ENCODE results near the gene DYRK2. TPM values are rescaled to one million over a fixed set of nuclear protein-coding genes. Genes with fewer than 3 reads are reported as not detected.

The DYRK2 gene
- total and polyA plus RNA-seq, 2 experiments from 2014 or later, result 7.1 to 34.1 TPM

- TF ChIP-seq CTCF (conservative IDR thresholded peaks at IDR 0.05; ENCODE audit: low read depth in 2 of 2) (no peak), ETS1 (IDR thresholded peaks at IDR 0.05) (no peak), CREB1 (CRISPR knock-in tag; IDR thresholded peaks at IDR 0.05; ENCODE audit: low read depth) (no peak), ZNF462 (CRISPR knock-in tag; IDR thresholded peaks at IDR 0.05) (no peak), EZH2phosphoT487 (IDR thresholded peaks at IDR 0.05; ENCODE audit: unreplicated experiment) (no peak)
Measured at GRCh38 chr12:67693894-67694293, 45.3 kb downstream of the DYRK2 start (continued).

GRCh38 chr12:67694306-67694900 is 45.9 kb downstream of the DYRK2 start:
- no peak overlapping the region for H2AFZ ChIP-seq
- TF ChIP-seq ZNF114 (CRISPR knock-in tag; IDR thresholded peaks at IDR 0.05) (no peak), CREB1 (CRISPR knock-in tag; IDR thresholded peaks at IDR 0.05; ENCODE audit: low read depth) (no peak), NANOG (IDR thresholded peaks at IDR 0.05; ENCODE audit: borderline replicate concordance) (no peak), POLR2AphosphoS5 (IDR thresholded peaks at IDR 0.05; ENCODE audit: low read depth) (no peak), REST (IDR thresholded peaks at IDR 0.05; ENCODE audit: unreplicated experiment) (no peak), CTCF (conservative IDR thresholded peaks at IDR 0.05; ENCODE audit: low read depth in 2 of 2) (no peak)

More at GRCh38 chr12:67694306-67694900, 45.9 kb downstream of the DYRK2 start:
- Mint-ChIP-seq H3K36me3 (ENCODE audit: low read depth) (no peaks in the 10 kb centered on the region), H3K9me3 (no peaks in the 10 kb centered on the region), H3K4me3 (no peak overlapping the region), H3K4me1 (peaks cover 2% of the 10 kb centered on the region; the same call in 2 of the 3 replicates), H3K27me3 (ENCODE audit: insufficient read depth, low read depth, poor library complexity) (no peaks in the 10 kb centered on the region), H3K27ac (no peak overlapping the region)
- no peak overlapping the region for H3K4me3 ChIP-seq
- H3K4me1 ChIP-seq (ENCODE audit: insufficient read depth), result no peaks in the 10 kb centered on the region; the same call in 1 of the 2 replicates
- no peaks in the 10 kb centered on the region for H3K79me2 ChIP-seq (replicated peaks; ENCODE audit: insufficient read depth)
- H3K9me2 ChIP-seq (ENCODE audit: insufficient read depth), result no peaks in the 10 kb centered on the region
- no peaks in the 10 kb centered on the region for H4K20me1 ChIP-seq (replicated peaks; ENCODE audit: insufficient read depth)
- H3F3A ChIP-seq (replicated peaks; ENCODE audit: low read depth), result no peaks in the 10 kb centered on the region
- H3K4me2 ChIP-seq, result no peak overlapping the region
- ATAC-seq, result no peak
- no peak for DNase-seq (ENCODE audit: low spot score)
- H3K27me3 ChIP-seq (ENCODE audit: insufficient read depth), result no peaks in the 10 kb centered on the region
- H3K27ac ChIP-seq (ENCODE audit: low read depth), result no peak overlapping the region
- H3K36me3 ChIP-seq (ENCODE audit: insufficient read depth), result no peaks in the 10 kb centered on the region

Measured in GM23338 (cell line).